GM23248 (cell line): ENCODE measurements around the gene ACOT11.

Experiments
- EZH2 ChIP-seq: fragments of 200-600 bp; sonication (generic); IDR thresholded peaks from 2 replicates; pipeline ENCODE4 v1.6.1; 2018; ENCODE audit warnings: antibody characterized with exemption, mild to moderate bottlenecking; ENCODE audit not compliant: insufficient read depth, poor library complexity, severe bottlenecking
- EZH2phosphoT487 ChIP-seq: fragments of 200-600 bp; sonication (generic); IDR thresholded peaks from 2 replicates; pipeline ENCODE4 v1.6.1; 2018; ENCODE audit warnings: antibody characterized with exemption, moderate library complexity, mild to moderate bottlenecking, low read depth; ENCODE audit not compliant: insufficient read depth

DNA sequence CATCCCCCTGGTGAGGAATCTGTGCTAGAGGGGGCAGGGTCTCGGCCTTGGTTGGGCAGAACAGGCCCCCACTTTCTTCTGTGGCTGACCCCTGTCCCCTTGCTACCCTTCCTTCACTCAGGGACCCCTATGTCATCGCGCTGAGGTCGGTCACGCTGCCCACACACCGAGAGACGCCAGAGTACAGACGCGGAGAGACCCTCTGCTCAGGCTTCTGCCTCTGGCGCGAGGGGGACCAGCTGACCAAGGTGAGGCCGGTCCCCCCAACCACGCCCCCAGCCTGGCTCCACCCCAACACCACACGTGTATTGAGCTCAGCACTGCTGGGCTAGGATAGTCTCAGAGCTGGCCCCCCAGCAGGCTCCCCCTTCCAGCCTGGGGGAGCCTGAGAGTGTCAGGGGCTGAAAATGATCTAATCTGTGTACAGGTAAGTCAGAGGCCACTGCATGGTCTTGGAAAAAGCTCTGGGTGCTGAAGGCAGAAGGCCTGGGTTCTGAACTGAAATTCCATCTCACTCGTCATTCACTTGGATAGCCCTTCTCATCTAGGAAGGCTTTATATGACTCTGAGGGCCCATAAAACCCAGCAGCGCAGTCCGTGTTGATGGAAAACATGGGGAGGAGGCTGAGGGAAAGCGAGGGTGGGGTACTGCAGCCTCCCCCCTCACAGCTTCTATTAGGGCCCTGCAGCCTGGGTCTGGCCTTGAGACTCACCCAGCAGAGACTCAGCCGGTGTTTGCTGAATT is 60.0 kb downstream of the ACOT11 start:
- TF ChIP-seq EZH2phosphoT487 (no peak), EZH2 (no peak)
